Activated gamma-delta T cell treated with anti-CD3 and anti-CD28 coated beads, Interleukin-2, amount 50 U/mL, for 16 hours (primary cell): ENCODE results near the gene FAM110D.

ENCODE experiments used
- DNase-seq: peaks from one replicate; pipeline ENCODE4 v3.0.0-alpha.2; 2020; ENCODE audit warnings: low read depth

Gene FAM110D

GRCh38 chr1:26129778-26130177 lies 29.1 kb upstream of the FAM110D start:
- DNase-seq: no peak

- no peak for DNase-seq
These were observed 28.2 kb upstream of the FAM110D start for GRCh38 chr1:26130695-26131094.

- no peak for DNase-seq
These were observed 26.6 kb upstream of the FAM110D start for GRCh38 chr1:26132128-26132833.

- DNase-seq: no peak
These were observed 26.1 kb upstream of the FAM110D start for GRCh38 chr1:26132834-26133167.

GRCh38 chr1:26134466-26134865 lies 24.4 kb upstream of the FAM110D start:
- no peak for DNase-seq

GRCh38 chr1:26138974-26139558 lies 19.8 kb upstream of the FAM110D start:
- DNase-seq: no peak

- DNase-seq: no peak
These were observed 16.7 kb upstream of the FAM110D start for GRCh38 chr1:26142159-26142558.

- DNase-seq: peak; percentile 75
These were observed 13.6 kb upstream of the FAM110D start for GRCh38 chr1:26145041-26145959.

GRCh38 chr1:26145960-26146294 lies 13.0 kb upstream of the FAM110D start:
- no peak for DNase-seq

GRCh38 chr1:26148887-26149286 lies 10.0 kb upstream of the FAM110D start:
- no peak for DNase-seq

- no peak for DNase-seq
These were observed 4.8 kb upstream of the FAM110D start for GRCh38 chr1:26153966-26154532.

- DNase-seq: no peak
These were observed 4.1 kb upstream of the FAM110D start for GRCh38 chr1:26154750-26155149.

GRCh38 chr1:26155370-26156284 lies 3.3 kb upstream of the FAM110D start:
- DNase-seq: no peak

- DNase-seq: no peak
These were observed 2.4 kb upstream of the FAM110D start for GRCh38 chr1:26156285-26157038.

- no peak for DNase-seq
These were observed 490 bp upstream of the FAM110D start for GRCh38 chr1:26158271-26158907.

GRCh38 chr1:26159743-26160039 lies 812 bp downstream of the FAM110D start:
- no peak for DNase-seq

- no peak for DNase-seq
These were observed 1.9 kb downstream of the FAM110D start for GRCh38 chr1:26160527-26161414.

- DNase-seq: no peak
These were observed 2.7 kb downstream of the FAM110D start for GRCh38 chr1:26161415-26162219.

GRCh38 chr1:26162220-26162709 lies 3.4 kb downstream of the FAM110D start:
- DNase-seq: no peak
